Activated naive CD4-positive, alpha-beta T cell treated with anti-CD3 and anti-CD28 coated beads, Interleukin-2, amount 50 U/mL, for 72 hours (primary cell): Measurements from ENCODE around the gene SEMA6D. TPM values are rescaled to one million over a fixed set of nuclear protein-coding genes. Genes with fewer than 3 reads are reported as not detected.

Source experiments
- ATAC-seq, 2 donors: fragments of 150-1000 bp; cut with Tn5 transposase; 2 replicates each; pipeline ENCODE4 v1.10.0; 2021; ENCODE audit warnings: mild to moderate bottlenecking in 2 of 2, moderate library complexity in 2 of 2
- DNase-seq, 2 donors: peaks; one replicate each; pipeline ENCODE4 v3.0.0; 2021 to 2022; ENCODE audit warnings: low spot score in 2 of 2
- H3K27ac Mint-ChIP-seq, 2 donors: one replicate each; pipeline ENCODE4 v1.8.0; 2022; ENCODE audit warnings: mild to moderate bottlenecking in 2 of 2, mixed read lengths in 2 of 2
- H3K36me3 Mint-ChIP-seq, 2 donors: one replicate each; pipeline ENCODE4 v1.8.0; 2022; ENCODE audit warnings: mixed read lengths in 2 of 2
- H3K9me3 Mint-ChIP-seq, 2 donors: one replicate each; pipeline ENCODE4 v1.8.0; 2022; ENCODE audit warnings: mixed read lengths in 2 of 2
- total RNA-seq, 2 donors: library from RNA; stranded (reverse); gene quantifications; one replicate each; pipeline ENCODE4 v1.2.3, GENCODE V29; 2022

SEMA6D gene
- total RNA-seq, 2 donors from 2014 or later, result not detected

- Mint-ChIP-seq H3K27ac (no peak overlapping the region), H3K9me3 (no peaks in the 10 kb centered on the region), H3K36me3 (no peaks in the 10 kb centered on the region)
- no peak for ATAC-seq
- no peak for DNase-seq
Measured at GRCh38 chr15:47711655-47712054, 5.7 kb upstream of the SEMA6D start.

GRCh38 chr15:47715402-47715801 is 1.9 kb upstream of the SEMA6D start:
- Mint-ChIP-seq H3K36me3 (peaks cover 0 to 16% of the 10 kb centered on the region in 2 donors), H3K9me3 (no peaks in the 10 kb centered on the region), H3K27ac (no peak overlapping the region)
- DNase-seq, result no peak
- ATAC-seq, result no peak

- Mint-ChIP-seq H3K9me3 (no peaks in the 10 kb centered on the region), H3K36me3 (peaks cover 0 to 17% of the 10 kb centered on the region in 2 donors), H3K27ac (no peak overlapping the region)
- ATAC-seq, result no peak
- no peak for DNase-seq
Measured at GRCh38 chr15:47715856-47716445, 1.4 kb upstream of the SEMA6D start.

- ATAC-seq, result no peak
- no peak for DNase-seq
- H3K27ac Mint-ChIP-seq, result no peak overlapping the region
- peaks cover 0 to 17% of the 10 kb centered on the region in 2 donors for H3K36me3 Mint-ChIP-seq
- no peaks in the 10 kb centered on the region for H3K9me3 Mint-ChIP-seq
Measured at GRCh38 chr15:47716516-47716915, 789 bp upstream of the SEMA6D start.

GRCh38 chr15:47718497-47719437 is 1.5 kb downstream of the SEMA6D start:
- ATAC-seq (no peak), DNase-seq (no peak)
- Mint-ChIP-seq H3K9me3 (no peaks in the 10 kb centered on the region), H3K27ac (no peak overlapping the region), H3K36me3 (peaks cover 0 to 17% of the 10 kb centered on the region in 2 donors)

GRCh38 chr15:47719730-47720129 is 2.4 kb downstream of the SEMA6D start:
- Mint-ChIP-seq H3K9me3 (no peaks in the 10 kb centered on the region), H3K36me3 (peaks cover 0 to 17% of the 10 kb centered on the region in 2 donors), H3K27ac (no peak overlapping the region)
- ATAC-seq (no peak), DNase-seq (no peak)

- no peak for DNase-seq
- no peak overlapping the region for H3K27ac Mint-ChIP-seq
- ATAC-seq, result no peak
- peaks cover 0 to 17% of the 10 kb centered on the region in 2 donors for H3K36me3 Mint-ChIP-seq
- no peaks in the 10 kb centered on the region for H3K9me3 Mint-ChIP-seq
Measured at GRCh38 chr15:47720555-47720954, 3.2 kb downstream of the SEMA6D start.

- Mint-ChIP-seq H3K27ac (no peak overlapping the region), H3K9me3 (no peaks in the 10 kb centered on the region), H3K36me3 (peaks cover 0 to 17% of the 10 kb centered on the region in 2 donors)
- ATAC-seq (no peak), DNase-seq (no peak)
Measured at GRCh38 chr15:47721676-47722075, 4.4 kb downstream of the SEMA6D start.

GRCh38 chr15:47724346-47724745 is 7.0 kb downstream of the SEMA6D start:
- peaks cover 0 to 9% of the 10 kb centered on the region in 2 donors for H3K36me3 Mint-ChIP-seq
- ATAC-seq (no peak), DNase-seq (no peak)
- H3K9me3 Mint-ChIP-seq, result no peaks in the 10 kb centered on the region
- H3K27ac Mint-ChIP-seq, result no peak overlapping the region

- Mint-ChIP-seq H3K36me3 (peaks cover 0 to 4% of the 10 kb centered on the region in 2 donors), H3K9me3 (no peaks in the 10 kb centered on the region), H3K27ac (no peak overlapping the region)
- ATAC-seq, result no peak
- no peak for DNase-seq
Measured at GRCh38 chr15:47725051-47725450, 7.7 kb downstream of the SEMA6D start.

- no peaks in the 10 kb centered on the region for H3K36me3 Mint-ChIP-seq
- no peak for ATAC-seq
Measured at GRCh38 chr15:47725906-47726305, 8.6 kb downstream of the SEMA6D start.

GRCh38 chr15:47726399-47726823 is 9.1 kb downstream of the SEMA6D start:
- no peak for DNase-seq
- no peak for ATAC-seq
- H3K9me3 Mint-ChIP-seq, result no peaks in the 10 kb centered on the region
- H3K27ac Mint-ChIP-seq, result no peak overlapping the region
- no peaks in the 10 kb centered on the region for H3K36me3 Mint-ChIP-seq

More at GRCh38 chr15:47725906-47726305, 8.6 kb downstream of the SEMA6D start:
- Mint-ChIP-seq H3K27ac (no peak overlapping the region), H3K9me3 (no peaks in the 10 kb centered on the region)
- no peak for DNase-seq

- no peak for ATAC-seq
- no peak for DNase-seq
- Mint-ChIP-seq H3K27ac (no peak overlapping the region), H3K36me3 (no peaks in the 10 kb centered on the region), H3K9me3 (no peaks in the 10 kb centered on the region)
Measured at GRCh38 chr15:47727137-47727536, 9.8 kb downstream of the SEMA6D start.

GRCh38 chr15:47727676-47728075 is 10.4 kb downstream of the SEMA6D start:
- H3K36me3 Mint-ChIP-seq, result no peaks in the 10 kb centered on the region
- ATAC-seq (no peak), DNase-seq (no peak)
- no peak overlapping the region for H3K27ac Mint-ChIP-seq
- H3K9me3 Mint-ChIP-seq, result no peaks in the 10 kb centered on the region

- peaks cover 0 to 4% of the 10 kb centered on the region in 2 donors for H3K9me3 Mint-ChIP-seq
- no peak overlapping the region for H3K27ac Mint-ChIP-seq
- H3K36me3 Mint-ChIP-seq, result no peaks in the 10 kb centered on the region
- DNase-seq, result no peak
- ATAC-seq, result no peak
Measured at GRCh38 chr15:47728426-47728825, 11.1 kb downstream of the SEMA6D start.

- no peak for DNase-seq
- H3K36me3 Mint-ChIP-seq, result no peaks in the 10 kb centered on the region
- no peak overlapping the region for H3K27ac Mint-ChIP-seq
- peaks cover 0 to 4% of the 10 kb centered on the region in 2 donors for H3K9me3 Mint-ChIP-seq
- no peak for ATAC-seq
Measured at GRCh38 chr15:47728886-47729285, 11.6 kb downstream of the SEMA6D start.

GRCh38 chr15:47731230-47731629 is 13.9 kb downstream of the SEMA6D start:
- Mint-ChIP-seq H3K36me3 (no peaks in the 10 kb centered on the region), H3K9me3 (peaks cover 0 to 4% of the 10 kb centered on the region in 2 donors), H3K27ac (no peak overlapping the region)
- ATAC-seq (no peak), DNase-seq (no peak)
